Stimulated activated CD8-positive, alpha-beta memory T cell treated with anti-CD3 and anti-CD28 coated beads, Interleukin-4, amount 100 ng/mL, for 1 hour (primary cell): Measurements from ENCODE around the gene TTLL10.

Experiments used
- DNase-seq, 2 donors: peaks; one replicate each; pipeline ENCODE4 v3.0.0-alpha.2; 2020; ENCODE audit warnings: low read depth in 2 of 2, low spot score in 1 of 2

The TTLL10 gene, protein sequence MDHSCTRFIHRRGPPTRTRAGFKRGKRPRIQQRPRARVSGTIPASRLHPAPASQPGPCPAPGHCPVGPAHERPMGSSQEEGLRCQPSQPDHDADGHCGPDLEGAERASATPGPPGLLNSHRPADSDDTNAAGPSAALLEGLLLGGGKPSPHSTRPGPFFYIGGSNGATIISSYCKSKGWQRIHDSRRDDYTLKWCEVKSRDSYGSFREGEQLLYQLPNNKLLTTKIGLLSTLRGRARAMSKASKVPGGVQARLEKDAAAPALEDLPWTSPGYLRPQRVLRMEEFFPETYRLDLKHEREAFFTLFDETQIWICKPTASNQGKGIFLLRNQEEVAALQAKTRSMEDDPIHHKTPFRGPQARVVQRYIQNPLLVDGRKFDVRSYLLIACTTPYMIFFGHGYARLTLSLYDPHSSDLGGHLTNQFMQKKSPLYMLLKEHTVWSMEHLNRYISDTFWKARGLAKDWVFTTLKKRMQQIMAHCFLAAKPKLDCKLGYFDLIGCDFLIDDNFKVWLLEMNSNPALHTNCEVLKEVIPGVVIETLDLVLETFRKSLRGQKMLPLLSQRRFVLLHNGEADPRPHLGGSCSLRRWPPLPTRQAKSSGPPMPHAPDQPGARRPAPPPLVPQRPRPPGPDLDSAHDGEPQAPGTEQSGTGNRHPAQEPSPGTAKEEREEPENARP

DNA sequence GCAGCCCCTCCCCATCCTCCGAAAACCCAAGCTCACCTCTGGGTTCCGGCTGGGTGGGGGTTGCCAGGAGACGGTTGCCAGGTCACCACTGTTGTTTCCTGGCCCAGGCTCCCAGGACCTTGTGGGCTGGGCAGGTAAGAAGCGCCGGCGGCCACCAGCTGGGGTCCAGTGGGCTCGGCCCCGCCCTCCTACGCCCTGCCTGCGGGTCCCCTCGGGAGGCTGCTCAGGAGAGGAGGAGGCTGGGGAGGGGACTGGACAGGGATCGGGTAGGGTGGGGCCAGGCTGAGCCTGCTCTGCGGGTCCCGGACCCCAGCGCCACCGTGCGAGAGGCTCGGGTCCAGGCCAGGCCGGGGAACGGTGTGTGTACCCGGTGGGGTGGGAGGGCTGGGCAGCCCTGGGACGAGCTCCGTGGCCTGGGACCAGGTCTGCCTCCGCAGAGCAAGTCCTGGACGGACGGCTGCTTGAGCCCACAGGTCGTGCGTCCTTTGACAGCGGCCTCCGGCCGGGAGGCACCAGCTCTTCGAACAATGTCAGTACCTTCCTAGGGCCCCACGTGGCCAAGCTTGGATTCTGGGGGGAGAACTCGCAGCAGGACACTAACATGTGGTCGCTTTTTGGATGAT lies at the start of gene TTLL10:
Gene TTLL10 (plus strand): TSS at position 88 of the 623 bp plus-strand sequence. CDS start 5,336 bp downstream, outside the sequence.
- DNase-seq = peak in 1 of 2 donors; percentile 25

DNA sequence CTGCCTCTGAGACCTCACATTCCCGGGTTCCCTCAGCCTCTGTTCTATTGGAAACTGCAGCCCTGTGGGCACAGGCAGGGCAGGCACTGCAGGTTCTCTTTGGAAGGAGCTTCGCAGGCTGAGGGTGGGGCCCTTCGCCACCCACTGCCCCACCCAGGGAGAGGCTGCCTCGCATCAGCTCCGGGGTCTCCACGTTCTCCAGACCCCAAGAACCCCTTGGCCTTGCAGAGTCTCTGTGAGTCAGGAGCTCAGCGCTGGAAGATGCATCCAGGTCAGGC lies 49.2 kb upstream of the TTLL10 start:
- no peak for DNase-seq

DNA sequence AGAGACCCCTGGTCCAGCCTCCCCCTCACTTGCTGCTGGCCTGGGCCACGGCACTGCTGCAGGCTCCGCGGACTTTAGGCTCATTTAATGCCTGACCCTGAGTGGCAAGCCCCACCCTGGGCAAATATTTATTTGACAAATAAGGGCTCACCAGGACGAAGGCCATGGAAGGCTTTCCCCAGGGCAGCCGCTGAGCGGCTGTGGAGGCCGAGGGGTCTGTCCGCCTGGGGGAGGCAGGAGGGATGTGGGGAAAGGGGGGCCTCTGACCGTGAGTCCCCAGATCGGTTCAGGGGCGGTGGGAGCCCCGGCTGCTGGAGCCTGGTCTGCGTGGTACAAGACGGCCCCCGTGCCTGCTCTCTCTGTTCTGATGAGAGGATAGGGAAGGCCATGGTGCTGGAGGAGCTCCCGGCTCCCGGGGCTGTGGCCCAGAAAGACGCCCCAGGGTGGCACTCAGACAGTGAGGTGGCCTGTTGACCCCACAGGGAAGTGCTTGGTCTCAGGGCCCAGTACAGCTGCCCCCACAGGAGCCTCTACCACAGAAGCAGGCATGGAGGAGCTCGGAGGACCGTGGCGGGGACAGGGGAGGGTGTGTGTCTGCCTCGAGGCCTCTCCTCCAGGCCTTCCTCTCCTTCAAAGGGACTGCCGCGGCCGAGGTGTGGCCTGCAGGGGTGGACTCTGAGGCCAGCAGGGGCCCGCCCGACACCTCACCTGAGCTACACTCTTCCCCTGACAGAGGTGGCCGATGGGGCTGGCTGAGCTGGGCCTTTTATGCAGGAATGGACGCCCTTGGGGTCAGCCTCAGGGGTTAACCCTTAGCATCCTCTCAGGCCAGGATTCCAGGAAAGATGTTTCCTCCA lies 48.7 kb upstream of the TTLL10 start:
- no peak for DNase-seq

DNA sequence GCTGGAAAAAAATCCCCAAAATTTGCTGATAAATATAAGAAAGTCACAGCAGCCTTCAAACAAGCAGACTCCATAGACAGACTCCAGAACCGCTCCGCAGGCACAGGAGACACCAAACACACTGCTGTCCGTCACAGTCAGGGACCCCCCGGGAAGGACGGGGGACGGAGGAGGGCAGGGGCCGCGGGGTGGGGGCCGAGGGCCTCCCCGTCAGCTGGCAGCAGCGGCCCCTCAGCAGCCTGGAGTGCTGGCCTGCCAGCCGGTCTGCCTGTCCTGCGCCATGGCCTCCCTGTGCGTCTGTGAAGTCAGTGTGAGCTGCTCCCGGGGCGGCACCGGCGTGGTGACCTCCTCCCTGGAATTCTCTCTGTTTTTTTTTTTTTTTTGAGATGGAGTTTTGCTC lies 47.7 kb upstream of the TTLL10 start:
- DNase-seq = no peak

DNA sequence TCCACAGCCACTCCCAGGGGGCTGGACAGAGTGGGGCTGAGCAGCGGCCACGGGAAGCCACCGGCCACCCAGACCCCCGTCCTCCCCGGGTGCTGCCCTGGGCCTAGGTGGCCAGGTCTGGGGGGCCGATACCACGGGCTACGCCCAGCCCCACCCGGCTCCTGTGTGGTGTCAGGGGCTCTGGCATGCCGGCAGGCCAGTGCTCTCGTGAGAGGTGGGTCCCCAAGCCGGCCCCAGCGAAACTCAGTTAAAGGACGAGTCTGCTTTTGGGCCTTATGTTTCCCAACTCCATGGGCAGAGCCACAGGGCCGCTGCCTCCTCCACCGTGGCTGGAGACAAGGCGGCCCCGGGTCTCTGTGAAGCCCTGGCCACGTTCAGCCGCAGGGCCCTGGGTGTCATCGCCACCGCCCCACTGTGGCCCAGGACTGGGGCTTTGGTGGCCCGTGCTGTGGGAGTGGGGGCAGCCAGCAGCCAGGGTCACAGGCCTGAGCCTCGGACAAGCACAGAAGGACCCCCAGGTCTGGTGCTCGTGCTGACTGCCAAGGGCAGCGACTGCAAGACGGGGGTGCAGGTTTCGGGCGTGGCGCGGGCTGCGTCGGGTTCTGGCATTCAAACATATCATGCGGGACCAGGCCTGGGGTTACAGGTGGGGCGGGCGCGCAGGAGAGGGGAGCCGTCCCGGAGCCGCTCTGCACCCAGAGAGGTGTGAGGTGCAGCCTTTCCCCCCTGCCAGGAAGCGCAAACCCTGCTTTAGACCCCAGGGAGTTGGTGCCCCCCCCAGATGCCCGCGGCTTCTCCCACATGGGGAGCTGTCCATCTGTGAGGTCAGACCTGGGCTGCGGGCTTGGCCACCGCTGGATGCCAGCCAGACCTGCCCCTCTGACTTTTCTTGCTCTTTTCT lies 45.9 kb upstream of the TTLL10 start:
- DNase-seq = no peak

DNA sequence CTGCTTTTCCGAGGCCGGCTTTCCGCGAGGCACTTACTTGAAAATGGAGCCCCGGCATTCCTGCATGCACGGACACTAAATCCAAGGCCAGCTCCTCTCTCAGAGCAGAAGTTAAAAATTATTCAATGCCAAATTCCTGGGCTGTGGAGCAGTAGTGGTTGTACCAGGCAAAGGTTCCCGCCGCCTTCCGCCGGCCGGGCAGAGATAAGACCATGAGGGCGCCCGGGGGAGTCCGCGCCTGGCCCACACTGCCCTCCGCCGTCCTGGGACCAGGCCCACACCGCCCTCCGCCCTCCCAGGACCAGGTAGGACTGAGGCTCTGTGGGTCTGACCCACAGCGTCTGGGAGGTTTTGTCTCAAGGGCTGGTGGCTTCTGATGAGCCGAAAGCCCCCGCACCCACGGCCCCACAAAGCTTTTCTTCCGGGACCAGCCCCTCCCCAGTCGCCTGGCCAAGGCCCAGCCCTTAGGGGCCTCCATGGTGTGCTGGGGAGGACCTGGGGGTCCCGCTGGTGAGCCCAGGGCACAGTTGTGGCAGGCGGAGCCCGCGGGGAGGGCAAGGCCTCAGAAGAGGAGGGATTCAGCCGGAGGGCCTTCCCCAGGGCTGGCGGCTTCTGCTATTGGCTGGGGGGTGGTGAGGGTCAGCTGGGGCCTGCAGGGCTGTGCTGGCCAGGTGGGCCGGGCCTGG lies 45.1 kb upstream of the TTLL10 start:
- DNase-seq = no peak

DNA sequence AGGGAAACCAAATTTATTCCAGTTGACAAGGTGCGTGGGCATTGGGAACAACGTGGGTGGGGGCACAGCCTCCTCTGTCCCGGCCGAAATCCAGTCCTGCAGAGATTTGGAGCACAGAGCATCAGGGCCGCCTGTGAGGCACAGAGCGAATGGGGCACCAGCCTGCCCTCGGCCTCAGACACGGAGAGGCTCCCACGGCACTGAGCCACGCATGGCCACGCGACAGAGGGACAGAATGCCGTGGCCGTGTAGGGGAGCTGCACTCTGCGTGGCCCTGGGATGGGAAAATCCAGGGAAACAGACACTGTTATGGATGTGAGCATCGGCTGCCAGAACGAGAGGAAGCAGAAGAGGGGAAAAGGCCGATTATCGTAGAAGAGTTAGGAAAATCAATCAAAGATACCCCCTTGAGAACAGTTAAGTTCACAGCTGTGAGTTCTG lies 44.3 kb upstream of the TTLL10 start:
- no peak for DNase-seq

DNA sequence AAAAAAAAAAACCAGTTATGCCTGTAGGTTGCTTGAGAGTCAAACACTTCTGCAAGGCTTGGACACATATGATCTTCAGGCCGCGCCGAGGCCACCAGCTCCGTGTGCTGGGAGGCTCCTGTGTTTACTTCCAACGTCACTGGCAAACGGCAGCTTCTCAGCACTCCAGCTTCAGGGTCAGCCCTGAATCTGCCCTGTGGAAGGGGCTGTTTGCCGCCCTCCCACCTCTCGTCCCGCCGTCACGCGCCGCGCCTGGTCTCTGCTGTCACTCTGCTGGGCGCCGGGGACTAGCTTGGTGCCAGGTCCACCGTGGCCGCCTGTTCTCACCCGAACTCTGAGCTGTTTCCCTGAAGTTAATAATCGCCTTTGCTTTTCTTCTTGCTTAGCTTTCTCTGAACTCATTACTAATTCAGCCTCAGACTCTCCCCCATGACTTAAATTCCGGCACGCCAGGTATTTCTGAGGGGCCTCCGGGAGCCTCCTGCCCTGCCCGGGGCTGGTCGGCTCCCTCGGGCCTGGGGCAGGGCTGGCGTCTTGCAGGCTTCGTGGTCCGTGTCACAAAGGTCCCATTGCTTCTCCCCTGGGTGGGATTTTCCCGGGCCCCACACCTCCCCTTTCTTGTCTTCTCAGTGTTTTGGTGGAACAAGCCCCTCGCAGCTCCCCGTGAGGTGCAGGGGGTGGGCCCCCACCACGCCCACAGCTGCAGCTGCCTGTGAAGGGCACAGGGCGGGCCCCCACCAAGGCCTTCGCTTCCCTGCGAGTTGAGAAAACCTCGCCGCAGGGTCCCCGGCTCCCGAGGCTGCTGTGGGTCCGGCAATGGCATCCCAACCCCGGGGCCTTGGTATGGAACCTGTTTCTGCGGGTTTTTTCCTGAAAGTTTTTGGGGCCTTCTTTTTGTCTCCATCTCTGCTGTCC lies 43.2 kb upstream of the TTLL10 start:
- DNase-seq = no peak

DNA sequence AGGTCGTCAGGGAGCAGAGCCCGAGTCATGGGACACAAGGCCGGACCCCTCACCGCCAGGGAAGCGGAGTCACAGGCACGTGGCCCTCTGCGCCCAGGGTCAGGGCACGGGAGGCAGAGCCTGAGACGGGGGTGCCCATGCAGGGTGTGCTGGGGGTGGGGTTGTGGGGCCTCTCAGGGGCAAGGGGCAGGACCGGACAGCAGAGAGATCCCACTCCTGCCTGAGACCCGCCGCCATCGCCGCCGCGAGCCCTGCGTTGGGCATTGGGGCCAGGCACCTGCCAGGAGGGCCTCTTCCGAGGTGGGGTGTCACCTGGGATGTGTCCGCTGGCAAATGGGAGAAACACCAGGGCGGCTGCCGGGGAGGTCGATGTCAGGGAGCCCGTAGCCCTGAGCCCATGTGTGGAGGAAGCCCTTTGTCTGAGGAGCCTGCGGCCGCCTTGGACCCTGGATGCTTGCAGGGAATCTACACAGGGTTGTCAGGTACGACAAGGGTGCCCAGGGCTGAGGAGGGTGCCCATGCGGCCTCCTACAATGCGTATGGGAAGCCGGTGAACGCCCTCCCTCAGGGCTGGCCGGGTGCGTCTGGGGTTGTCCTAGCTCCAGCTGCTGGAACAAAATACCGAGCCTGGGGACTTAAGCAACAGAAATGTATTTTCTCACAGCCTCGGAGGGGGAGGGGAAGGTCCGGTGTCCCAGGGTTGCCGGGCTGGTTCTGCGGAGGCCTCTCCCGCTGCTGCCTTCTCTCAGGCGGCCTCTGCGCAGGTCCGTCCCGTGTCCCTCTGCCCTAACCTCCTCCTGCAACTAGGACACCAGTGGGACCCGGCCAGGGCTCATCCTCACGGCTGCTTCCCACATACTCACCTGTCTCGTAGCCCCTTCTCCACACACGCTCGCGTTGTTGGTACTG lies 41.4 kb upstream of the TTLL10 start:
- no peak for DNase-seq

DNA sequence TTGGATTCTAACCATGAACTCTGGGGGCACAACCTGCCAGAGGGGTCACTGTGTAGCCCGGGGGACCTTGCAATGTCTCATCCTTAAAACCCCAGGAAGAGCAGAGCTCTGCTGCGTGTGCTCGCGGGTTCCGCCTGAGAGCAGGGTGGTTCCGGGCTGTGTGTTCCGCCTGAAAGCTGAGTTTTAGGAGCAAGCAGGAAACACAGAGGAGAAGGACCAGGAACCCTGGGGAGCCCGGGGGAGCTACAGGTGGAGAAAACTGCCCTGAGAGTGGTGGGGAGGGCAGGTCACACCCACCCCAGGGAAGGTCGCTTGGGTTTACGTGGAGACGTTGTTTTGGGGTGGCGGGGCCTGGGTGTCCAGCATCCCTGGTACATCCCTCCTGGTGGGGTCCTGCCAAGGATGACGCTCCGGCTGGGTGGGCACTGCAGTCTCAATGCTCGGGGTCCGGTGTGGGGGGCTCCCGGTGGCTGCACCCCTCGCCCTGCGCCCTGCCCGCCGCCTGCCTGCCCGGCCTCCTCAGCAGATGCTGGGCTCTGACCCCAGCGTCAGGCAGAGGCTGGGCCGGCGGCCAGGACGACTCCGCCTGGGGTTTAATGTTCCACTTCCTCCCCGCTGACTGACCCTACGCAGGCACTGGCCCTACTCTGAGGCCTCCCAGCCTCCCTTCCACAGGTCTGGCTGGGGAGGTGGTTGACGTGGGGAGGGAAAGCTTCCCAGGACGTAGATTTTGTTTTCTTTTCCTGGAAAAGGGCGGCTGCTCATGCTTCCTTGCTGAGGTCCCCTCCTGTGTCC lies 40.5 kb upstream of the TTLL10 start:
- DNase-seq = no peak

DNA sequence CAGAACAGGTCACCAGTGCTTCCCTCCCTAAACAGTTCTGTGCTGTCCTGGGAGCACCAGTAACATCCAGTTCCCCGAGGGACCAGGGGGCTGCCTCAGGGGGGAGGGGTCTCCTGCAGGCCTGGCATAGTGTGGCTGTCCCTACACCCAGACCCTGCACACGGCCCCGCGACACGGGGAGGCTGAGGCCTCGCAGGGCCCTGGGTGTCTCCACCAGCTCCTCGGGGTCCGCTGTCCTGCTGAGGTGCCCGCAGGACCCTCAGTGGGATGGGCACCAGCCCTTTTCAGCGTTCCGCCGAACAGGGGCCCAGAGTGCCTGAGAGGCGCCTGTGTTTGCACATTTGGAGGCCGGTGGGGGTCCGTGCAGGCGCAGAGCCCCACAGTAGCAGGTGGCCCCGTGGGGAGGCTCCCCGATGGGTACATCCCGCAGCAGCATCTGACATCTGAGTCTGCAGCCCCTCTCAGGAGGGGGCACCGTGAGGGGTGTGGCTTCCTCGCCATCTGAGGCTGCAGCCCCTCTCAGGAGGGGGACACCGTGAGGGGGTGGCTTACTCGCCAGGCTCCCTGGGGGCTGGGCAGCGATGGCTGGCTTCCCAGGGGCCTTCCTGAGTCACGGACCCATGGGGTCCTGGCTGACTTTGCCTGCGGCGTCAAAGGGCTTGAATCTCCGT lies 39.2 kb upstream of the TTLL10 start:
- DNase-seq = no peak

DNA sequence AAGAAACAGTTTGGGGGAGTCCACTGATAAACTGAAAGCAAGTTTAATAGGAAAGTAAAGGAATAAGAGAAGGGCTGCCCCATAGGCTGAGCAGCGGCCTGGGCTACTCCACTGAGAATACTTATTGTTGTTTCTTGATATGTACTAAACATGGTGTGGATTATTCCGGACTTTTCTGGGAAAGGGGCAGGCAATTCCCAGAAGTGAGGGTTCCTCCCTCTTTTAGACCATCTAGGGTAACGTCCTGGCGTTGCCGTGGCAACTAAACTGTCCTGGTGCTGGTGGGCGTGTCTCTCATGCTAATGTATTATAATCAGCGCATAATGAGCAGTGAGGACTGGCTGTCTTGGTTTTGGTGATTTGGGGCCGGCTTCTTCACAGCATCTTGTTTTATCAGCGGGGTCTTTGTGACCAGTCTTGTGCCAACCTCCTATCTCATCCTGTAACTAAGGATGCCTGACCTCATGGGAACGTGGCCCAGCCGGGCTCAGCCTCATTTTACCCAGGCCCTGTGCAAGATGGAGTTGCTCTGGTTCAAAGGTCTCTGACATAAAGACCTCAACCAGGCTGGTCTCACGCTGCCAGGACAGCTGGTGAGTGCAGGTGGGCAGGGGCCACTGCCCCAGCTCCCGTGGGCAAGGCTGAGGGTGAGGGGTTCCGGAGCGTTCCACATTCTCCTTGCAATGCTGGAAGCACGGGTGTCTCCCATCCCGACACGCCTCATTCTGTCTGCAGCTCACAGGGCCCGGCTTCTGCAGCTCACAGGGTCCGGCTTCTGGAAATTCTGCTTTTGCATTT lies 38.1 kb upstream of the TTLL10 start:
- DNase-seq = no peak

DNA sequence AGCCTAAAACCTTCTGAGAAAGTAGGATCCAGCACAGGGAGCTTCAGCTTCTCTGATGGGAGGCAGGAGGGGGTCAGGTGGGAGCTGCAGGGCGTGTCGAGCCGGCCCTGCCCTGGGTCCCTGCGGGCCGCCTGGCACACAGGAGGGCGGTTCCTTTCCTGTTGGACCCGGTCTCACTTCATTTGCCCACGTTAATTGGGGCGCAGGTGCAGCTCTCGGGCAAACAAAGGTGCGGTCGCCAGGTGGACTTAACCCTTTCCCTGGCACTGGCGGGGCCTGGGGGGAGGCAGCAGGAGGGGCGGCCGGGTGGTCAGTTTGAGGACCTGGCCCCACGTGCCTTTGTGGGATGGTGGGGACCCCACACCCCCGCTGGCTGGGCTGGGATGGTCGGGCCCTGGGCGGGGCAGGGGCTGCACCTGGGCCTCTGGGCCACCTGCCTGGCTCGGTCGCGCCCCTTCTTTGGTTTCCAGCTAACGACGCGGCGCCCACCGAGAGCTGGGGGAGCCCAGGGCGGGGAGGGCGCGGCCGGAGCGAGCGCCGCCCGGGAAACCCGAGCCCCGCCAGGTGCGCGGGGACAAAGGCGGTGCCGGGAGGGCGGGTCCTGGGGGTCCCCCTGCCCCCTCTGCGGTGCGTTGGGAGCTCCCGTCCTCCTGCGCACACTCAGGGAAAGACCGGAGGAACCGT lies 37.0 kb upstream of the TTLL10 start:
- DNase-seq = no peak

DNA sequence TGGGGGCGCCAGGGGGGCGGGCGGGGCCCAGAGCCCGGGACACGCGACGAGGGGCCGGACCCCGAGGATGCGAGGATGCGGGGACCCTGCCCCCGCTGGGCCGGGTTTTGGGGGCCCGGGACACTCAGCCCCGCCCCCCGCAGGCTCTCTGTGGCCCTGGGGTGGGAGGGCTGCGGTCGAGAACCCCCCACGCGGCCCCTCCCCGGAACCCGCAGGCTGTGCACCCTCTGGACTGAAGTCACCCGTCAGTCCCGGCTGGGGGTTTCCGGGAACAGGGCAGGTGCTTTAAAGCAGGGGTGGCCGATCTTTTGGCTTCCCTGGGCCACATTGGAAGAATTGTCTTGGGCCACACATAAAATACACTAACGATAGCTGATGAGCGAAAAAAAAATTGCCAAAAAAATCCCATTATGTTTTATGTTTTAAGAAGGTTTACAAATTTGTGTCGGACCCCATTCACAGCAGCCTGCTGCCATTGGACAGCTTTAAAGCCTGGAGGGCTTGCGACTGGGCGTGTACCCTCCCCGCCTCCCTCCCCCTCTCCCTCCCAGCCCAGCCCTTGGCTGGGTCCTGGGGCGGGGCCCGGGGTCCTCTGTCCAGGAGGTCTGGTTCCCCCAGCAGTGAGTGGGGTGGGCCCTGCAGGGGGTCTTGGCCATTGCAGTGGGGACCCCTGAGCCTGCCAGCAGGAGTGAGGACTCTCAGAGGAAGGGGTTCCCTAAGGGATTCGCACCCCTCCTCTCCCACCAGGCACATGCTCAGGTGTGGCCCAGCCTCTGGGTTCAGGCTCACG lies 36.2 kb upstream of the TTLL10 start:
- no peak for DNase-seq
